ENCODE measurements around the gene NES.

The NES gene

GRCh38 chr1:156662005-156662799 is 15.0 kb downstream of the NES start:
- peak; percentile 59 for DNase-seq

- no peak for DNase-seq
Observed at GRCh38 chr1:156660752-156661112, 16.5 kb downstream of the NES start.

DNA sequence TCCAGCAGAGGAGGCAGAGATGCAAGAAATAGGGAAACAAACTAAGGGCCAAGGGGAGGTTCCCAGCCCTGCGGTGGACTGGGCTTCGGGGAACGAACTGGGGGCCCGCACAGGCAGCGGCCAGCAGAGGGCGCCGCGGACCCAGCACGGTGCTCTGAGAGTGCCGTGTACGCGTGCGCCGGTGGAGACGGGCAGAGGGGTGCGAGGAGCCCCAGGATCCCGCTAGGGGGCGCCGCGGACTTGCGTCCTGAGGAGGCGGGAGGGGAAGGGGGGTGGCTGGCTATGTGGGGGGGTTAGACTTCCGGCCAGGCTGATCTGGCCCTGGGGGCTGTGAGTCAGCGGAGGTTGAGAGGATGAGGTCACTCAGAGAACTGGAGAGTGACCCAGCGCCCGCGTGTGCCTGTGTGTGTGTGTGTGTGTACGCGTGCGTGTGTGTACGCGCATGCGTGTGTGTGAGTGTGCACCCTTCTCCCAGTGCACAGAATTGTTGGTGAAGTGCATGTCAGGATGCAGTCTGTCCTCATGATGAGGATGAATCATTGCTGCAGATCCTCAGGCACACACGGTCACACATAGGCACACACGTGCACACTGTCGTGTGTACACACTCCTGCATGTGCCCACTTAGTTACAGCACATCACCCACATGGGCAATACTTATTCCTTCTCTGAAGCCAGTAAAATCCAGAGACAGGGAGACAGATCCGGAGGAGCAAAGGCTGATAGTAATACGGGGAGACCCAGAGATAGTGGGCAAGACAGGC is 17.0 kb downstream of the NES start:
- DNase-seq = peak; percentile 99

- DNase-seq = no peak
Observed at GRCh38 chr1:156659661-156659987, 17.6 kb downstream of the NES start.

DNA sequence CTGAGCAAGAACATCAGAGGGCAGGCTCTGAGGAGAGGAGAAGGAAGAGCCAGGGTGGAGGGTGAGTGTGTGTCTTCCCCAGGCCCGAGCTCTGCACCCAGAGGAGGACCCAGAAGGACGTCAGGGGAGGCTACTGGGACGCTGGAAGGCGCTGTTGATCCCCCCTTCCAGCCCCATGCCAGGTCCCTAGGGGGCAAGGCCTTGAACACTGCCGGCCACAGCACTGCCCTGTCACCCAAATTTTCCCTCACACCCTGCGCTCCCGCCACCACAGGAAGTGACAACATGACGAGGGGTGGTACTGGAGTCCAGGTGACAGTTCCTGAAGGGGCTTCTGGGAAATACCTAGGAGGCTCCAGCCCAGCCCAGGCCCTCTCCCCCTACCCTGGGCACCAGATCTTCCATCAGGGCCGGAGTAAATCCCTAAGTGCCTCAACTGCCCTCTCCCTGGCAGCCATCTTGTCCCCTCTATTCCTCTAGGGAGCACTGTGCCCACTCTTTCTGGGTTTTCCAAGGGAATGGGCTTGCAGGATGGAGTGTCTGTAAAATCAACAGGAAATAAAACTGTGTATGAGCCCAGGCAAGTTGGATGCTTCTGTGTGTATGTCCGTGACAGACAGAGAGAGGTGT is 18.1 kb downstream of the NES start:
- no peak for DNase-seq

GRCh38 chr1:156658496-156658895 is 18.7 kb downstream of the NES start:
- no peak for DNase-seq

DNA sequence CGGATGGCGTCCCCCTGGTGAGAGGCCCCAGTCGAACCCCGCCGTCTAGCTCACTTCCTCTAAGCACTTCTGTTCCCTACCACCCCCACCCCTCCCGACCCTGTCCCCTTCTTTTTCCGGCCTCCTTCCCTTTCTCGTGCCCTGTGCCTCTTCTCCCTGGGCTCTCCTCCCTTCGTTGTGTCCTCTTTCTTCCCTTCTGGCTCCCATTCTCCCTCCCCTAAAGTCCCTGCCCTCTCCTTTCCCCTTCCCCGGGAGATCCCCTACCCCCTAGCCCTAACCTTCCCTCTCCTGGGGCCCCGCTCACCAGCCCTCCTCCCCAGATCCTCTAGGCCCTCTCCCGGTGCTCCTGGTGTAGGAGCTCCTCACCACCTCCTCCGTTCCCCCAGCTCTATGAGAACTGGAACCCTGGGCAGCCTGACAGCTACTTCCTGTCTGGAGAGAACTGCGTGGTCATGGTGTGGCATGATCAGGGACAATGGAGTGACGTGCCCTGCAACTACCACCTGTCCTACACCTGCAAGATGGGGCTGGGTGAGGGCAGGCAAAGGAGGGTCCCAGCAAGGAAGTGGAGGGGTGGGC is 19.4 kb downstream of the NES start:
- DNase-seq = no peak

DNA sequence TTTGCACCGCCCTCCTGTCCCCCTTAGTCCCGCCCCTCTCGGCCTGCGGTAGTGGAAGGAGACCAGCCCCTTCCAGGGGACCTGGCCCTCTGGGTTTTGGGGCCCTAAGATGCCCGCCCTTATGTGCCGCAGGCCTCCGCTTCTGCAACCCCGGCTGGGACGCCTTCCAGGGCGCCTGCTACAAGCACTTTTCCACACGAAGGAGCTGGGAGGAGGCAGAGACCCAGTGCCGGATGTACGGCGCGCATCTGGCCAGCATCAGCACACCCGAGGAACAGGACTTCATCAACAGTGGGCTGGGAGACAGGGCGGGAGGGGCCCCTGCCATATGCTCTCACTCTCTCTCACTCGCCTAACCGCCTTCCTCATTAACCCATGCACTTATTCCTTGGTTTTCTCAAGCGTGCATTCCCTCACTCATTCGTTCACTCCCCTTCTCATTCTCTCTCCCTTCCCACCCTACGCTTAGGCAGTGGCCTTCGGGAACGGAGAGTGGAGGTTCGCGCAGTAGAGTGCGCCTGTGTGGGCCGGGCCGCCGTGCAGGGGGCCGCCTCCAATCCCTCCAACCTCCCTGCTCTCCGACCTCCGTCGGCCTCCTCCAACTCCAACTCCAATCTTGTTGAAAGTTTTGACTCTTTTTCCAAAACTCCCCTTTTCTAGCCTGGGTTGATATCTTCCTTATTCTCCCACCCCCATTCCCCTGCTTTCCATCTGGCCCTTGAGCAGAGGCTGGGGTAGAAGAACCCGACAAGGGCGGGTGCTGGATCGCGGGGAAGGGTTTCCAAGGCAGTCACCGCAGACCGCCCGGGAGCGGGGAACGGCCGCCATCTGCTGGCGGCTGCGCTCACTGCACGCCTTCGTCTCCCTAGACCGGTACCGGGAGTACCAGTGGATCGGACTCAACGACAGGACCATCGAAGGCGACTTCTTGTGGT is 20.1 kb downstream of the NES start:
- DNase-seq = peak; percentile 79

- DNase-seq = no peak
Observed at GRCh38 chr1:156655904-156656516, 21.2 kb downstream of the NES start.

DNA sequence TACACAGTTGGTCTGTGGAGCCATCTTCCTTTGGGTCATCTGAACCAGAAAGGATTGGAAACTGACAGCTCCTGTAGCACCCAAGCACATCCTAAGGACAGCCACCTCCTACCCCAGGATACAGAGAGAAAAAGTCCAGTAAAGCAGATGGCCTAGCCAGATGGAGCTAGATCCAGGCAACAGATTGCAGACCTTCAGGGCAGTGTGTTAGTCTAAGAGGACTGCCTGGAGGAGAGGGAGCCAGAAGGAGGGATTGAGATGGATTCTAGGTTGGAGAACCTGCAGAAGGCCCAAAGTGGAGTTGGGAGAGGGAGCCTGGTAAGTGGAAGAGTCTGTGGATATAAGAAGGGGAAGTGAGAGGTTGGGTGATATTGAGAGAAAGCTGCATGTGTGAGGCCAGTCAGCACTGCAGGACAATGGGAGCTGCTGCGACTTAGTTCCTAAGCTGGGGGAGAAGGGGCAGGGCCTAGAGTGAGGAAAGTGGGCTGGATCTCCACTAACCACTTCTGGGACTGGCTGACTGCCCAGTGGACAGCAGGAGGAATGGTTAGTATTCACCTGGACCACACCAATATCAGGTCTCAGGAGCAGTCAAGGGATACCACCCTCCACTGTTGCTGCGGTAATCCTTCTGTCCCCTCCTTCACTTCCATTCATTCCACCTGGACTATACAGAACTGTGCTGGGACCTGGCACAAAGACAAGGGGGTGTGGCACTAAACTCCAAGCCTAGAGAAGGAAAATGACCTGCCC is 21.9 kb downstream of the NES start:
- DNase-seq = no peak

GRCh38 chr1:156654700-156655099 is 22.5 kb downstream of the NES start:
- no peak for DNase-seq

DNA sequence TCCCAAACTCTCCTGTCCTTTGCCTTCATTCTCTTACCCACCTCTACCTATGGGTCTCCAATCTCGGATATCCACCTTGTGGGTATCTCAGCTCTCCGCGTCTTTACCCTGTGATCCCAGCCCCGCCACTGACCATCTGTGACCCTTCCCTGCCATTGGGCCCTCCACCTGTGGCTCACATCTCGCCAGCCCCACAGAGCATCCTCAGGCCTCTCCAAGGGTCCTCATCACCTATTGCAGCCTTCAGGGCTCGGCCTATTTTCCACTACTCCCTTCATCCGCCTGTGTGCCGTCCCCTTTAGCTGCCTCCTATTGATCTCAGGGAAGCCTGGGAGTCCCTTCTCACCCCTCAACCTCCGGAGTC is 24.2 kb downstream of the NES start:
- DNase-seq = no peak

GRCh38 chr1:156652131-156652991 is 24.8 kb downstream of the NES start:
- peak; percentile 70 for DNase-seq

DNA sequence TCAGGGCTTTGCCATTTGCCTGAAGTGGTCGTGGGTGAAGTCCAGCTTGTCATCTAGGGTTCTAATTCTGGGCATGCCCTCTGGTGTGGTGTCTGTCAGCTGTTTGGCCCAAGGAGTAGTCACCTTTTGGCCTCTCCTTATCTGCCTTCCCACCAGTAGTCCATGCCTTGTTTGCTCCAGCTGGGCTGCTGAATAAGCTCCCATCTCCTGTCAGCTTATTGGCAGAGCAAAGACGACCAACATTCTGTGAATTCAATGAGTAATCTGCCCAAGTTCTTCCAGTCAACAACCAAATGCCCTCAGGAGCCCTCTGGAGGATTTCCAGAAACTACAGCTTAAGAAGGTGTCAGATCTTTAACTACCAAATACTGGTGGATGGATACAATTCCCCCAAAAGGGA is 28.3 kb downstream of the NES start:
- DNase-seq = no peak

GRCh38 chr1:156648496-156648895 is 28.7 kb downstream of the NES start:
- no peak for DNase-seq

DNA sequence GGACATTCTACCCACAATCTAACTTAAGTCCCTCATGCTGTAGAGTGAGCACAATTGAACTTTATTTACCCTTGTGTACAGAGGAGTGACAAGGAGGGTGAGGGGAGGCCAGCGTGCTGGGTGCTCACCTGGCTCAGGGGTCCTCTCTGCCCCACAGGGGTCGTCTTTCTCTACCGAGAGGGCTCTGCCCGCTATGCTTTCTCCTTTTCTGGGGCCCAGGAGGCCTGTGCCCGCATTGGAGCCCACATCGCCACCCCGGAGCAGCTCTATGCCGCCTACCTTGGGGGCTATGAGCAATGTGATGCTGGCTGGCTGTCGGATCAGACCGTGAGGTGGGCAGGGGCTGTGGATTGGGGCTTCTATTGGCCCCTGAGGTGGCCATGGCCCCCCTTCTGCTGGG is 29.9 kb downstream of the NES start:
- DNase-seq = no peak

- no peak for DNase-seq
Observed at GRCh38 chr1:156646738-156647211, 30.4 kb downstream of the NES start.

DNA sequence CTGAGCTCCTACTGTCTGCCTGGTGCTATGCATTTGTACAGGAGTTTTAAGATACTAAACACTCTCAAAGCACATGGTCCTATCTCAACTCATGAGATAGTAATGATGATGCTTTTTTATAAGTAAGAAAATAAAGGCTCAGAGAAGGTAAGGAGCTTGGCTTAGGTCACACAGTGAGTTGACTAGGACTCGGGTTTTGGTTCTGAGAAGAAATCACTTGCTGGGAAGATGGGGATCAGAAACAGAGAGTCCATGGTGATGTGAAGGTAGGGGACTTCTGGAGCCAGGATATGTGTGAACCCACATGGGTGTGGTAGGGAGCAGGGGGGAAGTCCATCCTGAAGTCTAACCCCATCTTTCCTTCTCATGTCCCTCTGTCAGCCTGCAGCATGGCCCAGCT is 31.5 kb downstream of the NES start:
- no peak for DNase-seq

DNA sequence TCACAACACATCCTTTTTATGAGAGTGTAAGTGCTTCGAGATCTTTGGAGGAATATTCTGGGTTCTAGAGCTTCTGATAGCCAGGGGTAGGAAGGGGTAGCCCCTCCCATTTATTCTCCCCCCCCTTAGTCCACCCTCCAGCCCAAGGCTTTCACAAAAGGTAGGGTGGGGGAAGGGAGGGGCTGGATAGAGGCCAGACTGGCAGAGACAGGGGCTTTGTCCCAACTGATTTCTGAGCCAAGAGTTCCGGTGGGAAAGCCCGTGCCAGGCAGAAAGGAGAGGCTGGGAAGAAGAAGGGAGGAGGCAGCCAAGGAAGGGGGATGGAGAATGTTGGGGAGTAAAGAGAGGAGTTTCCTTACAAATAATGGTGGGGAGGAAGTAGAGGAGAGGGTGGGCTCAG is 32.2 kb downstream of the NES start:
- DNase-seq = no peak

GRCh38 chr1:156644640-156645039 is 32.6 kb downstream of the NES start:
- DNase-seq = no peak

Data from suppressor macrophage treated with lipopolysaccharide for 4 hours (primary cell).